ENCODE data around the gene ERCC1. TPM values are rescaled to one million over a fixed set of nuclear protein-coding genes. Genes with fewer than 3 reads are reported as not detected.

Gene ERCC1
- total and polyA plus RNA-seq, 9 donors: 41.1 to 98.6 (median 83.1) TPM

DNA sequence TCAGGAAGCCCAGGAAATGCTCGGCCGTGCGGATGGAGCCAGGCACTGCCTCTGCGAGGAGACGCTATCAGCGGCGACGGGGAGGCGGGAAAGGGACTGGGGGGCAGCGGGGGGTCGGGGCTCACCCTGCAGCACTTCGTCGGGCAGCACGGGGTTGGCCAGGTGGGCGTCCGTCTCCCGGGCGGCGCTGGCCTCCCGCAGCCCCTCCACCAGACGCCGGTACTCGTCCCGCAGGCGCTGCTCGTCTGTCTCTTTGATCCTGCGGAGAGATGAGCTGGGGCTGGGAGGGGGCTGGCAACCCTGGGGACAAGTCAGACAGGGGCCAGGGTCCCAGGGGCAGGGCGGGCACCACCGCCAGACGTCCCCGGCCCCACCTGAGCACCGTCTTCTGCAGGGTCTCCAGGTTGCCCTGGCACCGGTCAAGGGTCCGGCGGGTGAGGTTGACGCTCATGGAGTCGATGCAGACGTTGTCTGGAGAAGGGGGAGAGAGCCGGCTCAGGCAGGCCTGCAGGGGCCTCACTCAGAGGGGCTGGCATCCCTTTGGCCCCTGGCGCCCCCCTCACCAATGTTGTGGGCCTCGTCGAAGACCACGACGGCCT is 59.8 kb downstream of the ERCC1 start:
- Histone ChIP-seq H3K36me3 (no peaks in the 10 kb centered on the region), H3K27me3 (no peaks in the 10 kb centered on the region), H3K27ac (no peak overlapping the region), H3K4me3 (no peak overlapping the region), H3K9me3 (no peaks in the 10 kb centered on the region), H3K4me1 (ENCODE audit: insufficient read depth) (no peaks in the 10 kb centered on the region)
- no peak for DNase-seq
- intact Hi-C loops (cut with DNase I): no loop called here
- TF ChIP-seq EP300 (IDR thresholded peaks at IDR 0.05) (no peak), CTCF (IDR thresholded peaks at IDR 0.05) (no peak), POLR2A (IDR thresholded peaks at IDR 0.05) (no peak)
- 82 to 87% (median 83%) methylated on average over 41 to 44 of the region's 44 CpGs for WGBS, 3 donors

- Histone ChIP-seq H3K36me3 (no peaks in the 10 kb centered on the region), H3K9me3 (no peaks in the 10 kb centered on the region), H3K4me1 (ENCODE audit: insufficient read depth) (no peaks in the 10 kb centered on the region), H3K4me3 (no peak overlapping the region), H3K27ac (no peak overlapping the region), H3K27me3 (no peaks in the 10 kb centered on the region)
- WGBS, 3 donors: 89 to 91% (median 89%) methylated on average over 16 of the region's 16 CpGs
- intact Hi-C loops (cut with DNase I): no loop called here
- no peak for TF ChIP-seq EP300 (IDR thresholded peaks at IDR 0.05)
- no peak for TF ChIP-seq POLR2A (IDR thresholded peaks at IDR 0.05)
- TF ChIP-seq CTCF (IDR thresholded peaks at IDR 0.05): no peak
- no peak for DNase-seq
Observed at GRCh38 chr19:45362291-45362690, 61.4 kb downstream of the ERCC1 start.

DNA sequence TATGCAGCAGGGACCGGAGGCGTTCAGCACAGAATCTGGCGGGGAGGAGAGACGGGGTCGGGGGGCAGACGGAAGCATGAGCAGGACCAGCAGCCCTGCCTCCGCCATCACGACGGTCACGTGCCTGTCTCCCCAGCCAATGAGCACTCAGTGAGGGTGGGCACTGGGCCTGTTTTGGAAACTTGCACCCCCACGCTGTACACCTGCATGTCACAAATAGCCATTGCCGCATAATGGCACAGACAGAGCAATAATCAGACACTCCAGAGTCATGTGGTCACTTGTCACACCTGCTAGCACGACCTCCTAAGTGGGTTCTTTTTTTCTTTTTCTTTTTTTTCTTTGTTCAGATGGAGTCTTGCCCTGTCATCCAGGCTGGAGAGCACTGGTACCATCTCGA is 62.1 kb downstream of the ERCC1 start:
- no peak for DNase-seq

DNA sequence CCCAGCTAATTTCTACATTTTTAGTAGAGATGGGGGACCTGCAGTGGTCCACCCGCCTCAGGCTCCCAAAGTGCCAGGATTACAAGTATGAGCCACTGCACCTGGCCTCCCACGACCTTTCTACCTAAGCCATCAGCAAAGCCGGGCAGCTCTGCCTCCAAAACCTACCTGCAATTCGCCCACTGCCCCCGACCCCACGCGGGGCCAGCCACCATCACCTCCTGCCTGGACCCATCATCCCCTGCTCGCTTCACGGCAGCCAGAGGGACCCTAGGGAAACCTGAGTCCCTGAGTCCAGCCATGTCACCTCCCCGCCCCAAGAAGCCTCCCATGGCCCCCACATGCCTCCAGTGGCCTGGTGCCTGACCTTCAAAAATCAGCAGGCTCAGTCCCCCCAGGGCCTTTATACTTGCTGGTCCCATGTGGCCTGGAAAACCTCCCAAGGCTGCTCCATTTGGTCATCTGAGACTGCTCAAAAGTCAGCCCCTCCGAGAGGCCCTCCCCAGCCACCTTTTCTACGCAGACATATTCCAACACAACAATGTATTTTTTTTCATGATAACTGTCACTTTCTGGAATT is 65.4 kb downstream of the ERCC1 start:
- Histone ChIP-seq H3K4me3 (no peak overlapping the region), H3K27ac (no peak overlapping the region), H3K9me3 (no peaks in the 10 kb centered on the region), H3K4me1 (ENCODE audit: insufficient read depth) (no peaks in the 10 kb centered on the region), H3K27me3 (no peaks in the 10 kb centered on the region), H3K36me3 (no peaks in the 10 kb centered on the region)
- WGBS, 3 donors: 85 to 89% (median 86%) methylated on average over 12 of the region's 12 CpGs
- no peak for DNase-seq
- intact Hi-C loops (cut with DNase I): no loop called here
- TF ChIP-seq EP300 (IDR thresholded peaks at IDR 0.05) (no peak), CTCF (IDR thresholded peaks at IDR 0.05) (no peak), POLR2A (IDR thresholded peaks at IDR 0.05) (no peak)

More for the DNA sequence above, 62.1 kb downstream of the ERCC1 start:
- no peak for TF ChIP-seq CTCF (IDR thresholded peaks at IDR 0.05)
- TF ChIP-seq EP300 (IDR thresholded peaks at IDR 0.05): no peak
- no peak for TF ChIP-seq POLR2A (IDR thresholded peaks at IDR 0.05)
- no peak overlapping the region for H3K4me3 ChIP-seq
- intact Hi-C loops (cut with DNase I): no loop called here
- WGBS, 3 donors: 87 to 90% (median 90%) methylated on average over 14 of the region's 14 CpGs
- no peaks in the 10 kb centered on the region for H3K27me3 ChIP-seq
- no peaks in the 10 kb centered on the region for H3K9me3 ChIP-seq
- no peaks in the 10 kb centered on the region for H3K4me1 ChIP-seq (ENCODE audit: insufficient read depth)
- H3K36me3 ChIP-seq: no peaks in the 10 kb centered on the region
- H3K27ac ChIP-seq: no peak overlapping the region

Data from ovary (tissue), 9 donors.